Gastroesophageal sphincter (tissue), 4 donors: ENCODE data around the gene MCRIP1. TPM values are rescaled to one million over a fixed set of nuclear protein-coding genes. Genes with fewer than 3 reads are reported as not detected.

Source experiments
- ATAC-seq: fragments of 150-250 bp; one replicate; pipeline ENCODE4 v1.9.1; 2016; ENCODE audit warnings: mild to moderate bottlenecking, moderate library complexity
- H3K27ac ChIP-seq, 4 donors: fragments of 200-600 bp; sonication (generic) in 3 of 4; 1 replicate in 3 of 4; 2 replicates in 1 of 4; pipeline ENCODE4 v1.5.1; 2016 to 2019
- H3K27me3 ChIP-seq: fragments of 200-600 bp; sonication (generic); one replicate; pipeline ENCODE4 v1.5.1; 2019
- H3K36me3 ChIP-seq, 2 donors: fragments of 200-600 bp; sonication (generic); one replicate each; pipeline ENCODE4 v1.5.1; 2019; ENCODE audit warnings: control low read depth in 1 of 2
- H3K4me1 ChIP-seq, 3 donors: fragments of 200-600 bp; sonication (generic); 1 replicate in 2 of 3; 2 replicates in 1 of 3; pipeline ENCODE4 v1.5.1; 2016 to 2019; ENCODE audit warnings: control low read depth in 2 of 3
- H3K4me3 ChIP-seq, 2 donors: fragments of 200-600 bp; sonication (generic); one replicate each; pipeline ENCODE4 v1.5.1; 2019; ENCODE audit warnings: mild to moderate bottlenecking in 1 of 2, moderate library complexity in 1 of 2
- H3K9me3 ChIP-seq, 3 donors: fragments of 200-600 bp; sonication (generic); one replicate each; pipeline ENCODE4 v1.5.1; 2017 to 2019; ENCODE audit warnings: control low read depth in 2 of 3
- EP300 ChIP-seq: sonication (generic); formaldehyde crosslinking; IDR thresholded peaks from one replicate; pipeline ENCODE4 v1.6.1; 2017; ENCODE audit warnings: antibody characterized with exemption, mild to moderate bottlenecking
- POLR2A ChIP-seq, 2 donors: fragments of 450-650 bp; IDR thresholded peaks; one replicate each; pipeline ENCODE4 v1.6.1; 2017; ENCODE audit warnings: antibody characterized with exemption in 2 of 2, mild to moderate bottlenecking in 2 of 2, moderate library complexity in 1 of 2
- POLR2AphosphoS5 ChIP-seq: sonication (generic); formaldehyde crosslinking; IDR thresholded peaks from one replicate; pipeline ENCODE4 v1.6.1; 2017; ENCODE audit warnings: antibody characterized with exemption
- WGBS, 2 donors: methylation state at CpG; one replicate each; pipeline ENCODE4 v1.1.5; 2018; ENCODE audit warnings: low coverage in 1 of 2; 5-methylcytosine and 5-hydroxymethylcytosine counted together
- total RNA-seq, 4 donors: library from RNA; depleted of rRNA; stranded (reverse); fragments of >200 nt; gene quantifications; one replicate each; pipeline ENCODE4 v1.1.0, GENCODE V29; 2016
- TF ChIP-seq, protein P1 (sequence below), 4 experiments: fragments of 200-600 bp in 2 of 4; fragments of 450-650 bp in 2 of 4; sonication (generic) in 1 of 4; IDR thresholded peaks; one replicate each; pipeline ENCODE4 v1.5.1; 2017 to 2019; ENCODE audit warnings: antibody characterized with exemption in 4 of 4, mild to moderate bottlenecking in 2 of 4, moderate library complexity in 2 of 4

The MCRIP1 gene
- total RNA-seq, 4 donors from 2014 or later = 70.4 to 131 (median 85.9) TPM

- Histone ChIP-seq H3K9me3 (no peaks in the 10 kb centered on the region), H3K27me3 (peaks cover 81% of the 10 kb centered on the region), H3K4me1 (peaks cover 0 to 19% (median 11%) of the 10 kb centered on the region in 3 donors), H3K27ac (no peak overlapping the region), H3K4me3 (no peak overlapping the region), H3K36me3 (no peaks in the 10 kb centered on the region)
- ATAC-seq = no peak
- WGBS, 2 donors = 76% methylated on average over 7 of the region's 9 CpGs; no CpG with 5 or more reads in 1 of the 2 donors
- TF ChIP-seq POLR2AphosphoS5 (no peak), POLR2A (IDR thresholded peaks at IDR 0.05) (no peak), EP300 (no peak)
- TF ChIP-seq, protein P1, sequence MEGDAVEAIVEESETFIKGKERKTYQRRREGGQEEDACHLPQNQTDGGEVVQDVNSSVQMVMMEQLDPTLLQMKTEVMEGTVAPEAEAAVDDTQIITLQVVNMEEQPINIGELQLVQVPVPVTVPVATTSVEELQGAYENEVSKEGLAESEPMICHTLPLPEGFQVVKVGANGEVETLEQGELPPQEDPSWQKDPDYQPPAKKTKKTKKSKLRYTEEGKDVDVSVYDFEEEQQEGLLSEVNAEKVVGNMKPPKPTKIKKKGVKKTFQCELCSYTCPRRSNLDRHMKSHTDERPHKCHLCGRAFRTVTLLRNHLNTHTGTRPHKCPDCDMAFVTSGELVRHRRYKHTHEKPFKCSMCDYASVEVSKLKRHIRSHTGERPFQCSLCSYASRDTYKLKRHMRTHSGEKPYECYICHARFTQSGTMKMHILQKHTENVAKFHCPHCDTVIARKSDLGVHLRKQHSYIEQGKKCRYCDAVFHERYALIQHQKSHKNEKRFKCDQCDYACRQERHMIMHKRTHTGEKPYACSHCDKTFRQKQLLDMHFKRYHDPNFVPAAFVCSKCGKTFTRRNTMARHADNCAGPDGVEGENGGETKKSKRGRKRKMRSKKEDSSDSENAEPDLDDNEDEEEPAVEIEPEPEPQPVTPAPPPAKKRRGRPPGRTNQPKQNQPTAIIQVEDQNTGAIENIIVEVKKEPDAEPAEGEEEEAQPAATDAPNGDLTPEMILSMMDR (IDR thresholded peaks at IDR 0.05) = no peak
Measured at GRCh38 chr17:81802048-81802758, 30.9 kb downstream of the MCRIP1 start.

- no peaks in the 10 kb centered on the region for H3K36me3 ChIP-seq
- no peak overlapping the region for H3K27ac ChIP-seq
- no peak for TF ChIP-seq EP300
- TF ChIP-seq, protein P1 (IDR thresholded peaks at IDR 0.05) = no peak
- TF ChIP-seq POLR2A (IDR thresholded peaks at IDR 0.05) = no peak
- no peak for TF ChIP-seq POLR2AphosphoS5
- no peak for ATAC-seq
- H3K4me3 ChIP-seq = no peak overlapping the region
- WGBS, 2 donors = 76 to 88% methylated on average over 3 to 9 of the region's 9 CpGs
- H3K4me1 ChIP-seq = peaks cover 0 to 19% (median 11%) of the 10 kb centered on the region in 3 donors
- peaks cover 72% of the 10 kb centered on the region for H3K27me3 ChIP-seq
- no peaks in the 10 kb centered on the region for H3K9me3 ChIP-seq
Measured at GRCh38 chr17:81801327-81801726, 31.8 kb downstream of the MCRIP1 start.

GRCh38 chr17:81794509-81794908 lies 38.6 kb downstream of the MCRIP1 start:
- ATAC-seq = no peak
- 23 to 46% methylated on average over 4 to 6 of the region's 8 CpGs for WGBS, 2 donors
- no peak for TF ChIP-seq EP300
- TF ChIP-seq POLR2A (IDR thresholded peaks at IDR 0.05) = no peak
- TF ChIP-seq, protein P1 (IDR thresholded peaks at IDR 0.05) = no peak
- no peak for TF ChIP-seq POLR2AphosphoS5
- Histone ChIP-seq H3K36me3 (no peaks in the 10 kb centered on the region), H3K27me3 (peaks cover 38% of the 10 kb centered on the region), H3K4me1 (no peaks in the 10 kb centered on the region), H3K27ac (no peak overlapping the region), H3K9me3 (no peaks in the 10 kb centered on the region), H3K4me3 (no peak overlapping the region)

- no peaks in the 10 kb centered on the region for H3K9me3 ChIP-seq
- no peaks in the 10 kb centered on the region for H3K4me1 ChIP-seq
- no peak for TF ChIP-seq EP300
- TF ChIP-seq POLR2A (IDR thresholded peaks at IDR 0.05) = no peak
- no peak for TF ChIP-seq POLR2AphosphoS5
- TF ChIP-seq, protein P1 (IDR thresholded peaks at IDR 0.05) = no peak
- ATAC-seq = no peak
- H3K4me3 ChIP-seq = no peak overlapping the region
- WGBS, 2 donors = 78 to 96% methylated on average over 3 of the region's 3 CpGs
- H3K27me3 ChIP-seq = peaks cover 34% of the 10 kb centered on the region
- H3K27ac ChIP-seq = no peak overlapping the region
- H3K36me3 ChIP-seq = no peaks in the 10 kb centered on the region
Measured at GRCh38 chr17:81794074-81794476, 39.0 kb downstream of the MCRIP1 start.
